Neural progenitor cell (in vitro differentiated cells): ENCODE results near the gene THNSL1.

Source experiments
- EZH2phosphoT487 ChIP-seq: fragments of 200-600 bp; sonication (generic); IDR thresholded peaks from 2 replicates; pipeline ENCODE4 v1.6.1; 2017; ENCODE audit warnings: antibody characterized with exemption
- TF ChIP-seq, protein P1 (sequence below): fragments of 200-600 bp; sonication (generic); IDR thresholded peaks from 2 replicates; pipeline ENCODE4 v1.5.1; 2017; ENCODE audit warnings: antibody characterized with exemption, mild to moderate bottlenecking

GRCh38 chr10:25038325-25038724, 21.9 kb downstream of the THNSL1 start:
- TF ChIP-seq, protein P1, sequence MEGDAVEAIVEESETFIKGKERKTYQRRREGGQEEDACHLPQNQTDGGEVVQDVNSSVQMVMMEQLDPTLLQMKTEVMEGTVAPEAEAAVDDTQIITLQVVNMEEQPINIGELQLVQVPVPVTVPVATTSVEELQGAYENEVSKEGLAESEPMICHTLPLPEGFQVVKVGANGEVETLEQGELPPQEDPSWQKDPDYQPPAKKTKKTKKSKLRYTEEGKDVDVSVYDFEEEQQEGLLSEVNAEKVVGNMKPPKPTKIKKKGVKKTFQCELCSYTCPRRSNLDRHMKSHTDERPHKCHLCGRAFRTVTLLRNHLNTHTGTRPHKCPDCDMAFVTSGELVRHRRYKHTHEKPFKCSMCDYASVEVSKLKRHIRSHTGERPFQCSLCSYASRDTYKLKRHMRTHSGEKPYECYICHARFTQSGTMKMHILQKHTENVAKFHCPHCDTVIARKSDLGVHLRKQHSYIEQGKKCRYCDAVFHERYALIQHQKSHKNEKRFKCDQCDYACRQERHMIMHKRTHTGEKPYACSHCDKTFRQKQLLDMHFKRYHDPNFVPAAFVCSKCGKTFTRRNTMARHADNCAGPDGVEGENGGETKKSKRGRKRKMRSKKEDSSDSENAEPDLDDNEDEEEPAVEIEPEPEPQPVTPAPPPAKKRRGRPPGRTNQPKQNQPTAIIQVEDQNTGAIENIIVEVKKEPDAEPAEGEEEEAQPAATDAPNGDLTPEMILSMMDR, result no peak
- TF ChIP-seq EZH2phosphoT487, result no peak
